Measurements from ENCODE around the gene NDNF.

The NDNF gene

GRCh38 chr4:121072224-121073003 is at the start of gene NDNF:
TSS of gene NDNF (minus strand) at chr4:121072535. CDS start at chr4:121045837, 26,698 bp downstream.
- Mint-ChIP-seq H3K27me3 (ENCODE audit: low read depth) (peaks cover 68% of the 10 kb centered on the region), H3K4me3 (peak within 1 kb of the TSS; percentile 92 to 96 (median 93)), H3K4me1 (peaks cover 16% of the 10 kb centered on the region), H3K36me3 (ENCODE audit: low read depth) (no peaks in the 10 kb centered on the region), H3K9me3 (no peaks in the 10 kb centered on the region), H3K27ac (peak within 1 kb of the TSS; percentile 42 to 84 (median 66))
- TF ChIP-seq CTCF (IDR thresholded peaks at IDR 0.05; ENCODE audit: unreplicated experiment in 3 of 3) = no peak

- Mint-ChIP-seq H3K4me1 (no peaks in the 10 kb centered on the region), H3K4me3 (no peak overlapping the region), H3K9me3 (no peaks in the 10 kb centered on the region), H3K36me3 (ENCODE audit: low read depth) (no peaks in the 10 kb centered on the region), H3K27ac (no peak overlapping the region), H3K27me3 (ENCODE audit: low read depth) (no peaks in the 10 kb centered on the region)
- TF ChIP-seq CTCF (IDR thresholded peaks at IDR 0.05; ENCODE audit: unreplicated experiment in 3 of 3) = no peak
These were observed 47.4 kb upstream of the NDNF start for GRCh38 chr4:121119715-121120114.

GRCh38 chr4:121118344-121118743 is 46.0 kb upstream of the NDNF start:
- no peak for TF ChIP-seq CTCF (IDR thresholded peaks at IDR 0.05; ENCODE audit: unreplicated experiment in 3 of 3)
- Mint-ChIP-seq H3K27me3 (ENCODE audit: low read depth) (no peaks in the 10 kb centered on the region), H3K4me3 (no peak overlapping the region), H3K9me3 (no peaks in the 10 kb centered on the region), H3K36me3 (ENCODE audit: low read depth) (no peaks in the 10 kb centered on the region), H3K4me1 (no peaks in the 10 kb centered on the region), H3K27ac (no peak overlapping the region)

- Mint-ChIP-seq H3K4me3 (no peak overlapping the region), H3K27ac (no peak overlapping the region), H3K36me3 (ENCODE audit: low read depth) (no peaks in the 10 kb centered on the region), H3K9me3 (peaks cover 4% of the 10 kb centered on the region), H3K27me3 (ENCODE audit: low read depth) (peaks cover 2% of the 10 kb centered on the region), H3K4me1 (no peaks in the 10 kb centered on the region)
- TF ChIP-seq CTCF (IDR thresholded peaks at IDR 0.05; ENCODE audit: unreplicated experiment in 3 of 3) = no peak
These were observed 42.4 kb upstream of the NDNF start for GRCh38 chr4:121114756-121115155.

- H3K36me3 Mint-ChIP-seq (ENCODE audit: low read depth) = no peaks in the 10 kb centered on the region
These were observed 40.2 kb upstream of the NDNF start for GRCh38 chr4:121112530-121112929.

More at GRCh38 chr4:121112530-121112929, 40.2 kb upstream of the NDNF start:
- peaks cover 6% of the 10 kb centered on the region for H3K9me3 Mint-ChIP-seq
- no peak overlapping the region for H3K27ac Mint-ChIP-seq
- peaks cover 3% of the 10 kb centered on the region for H3K27me3 Mint-ChIP-seq (ENCODE audit: low read depth)
- TF ChIP-seq CTCF (IDR thresholded peaks at IDR 0.05; ENCODE audit: unreplicated experiment in 3 of 3) = peak; percentile 7 to 51 (median 34)
- H3K4me1 Mint-ChIP-seq = no peaks in the 10 kb centered on the region
- H3K4me3 Mint-ChIP-seq = no peak overlapping the region

All from nephron (organoid).